MM.1S (cell line): ENCODE data around the gene ANKS1B.

Experiments used
- DNase-seq: peaks from one replicate; pipeline ENCODE4 v3.0.0-alpha.2; 2015
- H2AFZ ChIP-seq: fragments of 300-600 bp; sonication (generic); 2 replicates; pipeline ENCODE4 v1.6.0; 2016; ENCODE audit warnings: antibody characterized with exemption, low read length
- H3F3A ChIP-seq: fragments of 300-600 bp; sonication (generic); 2 replicates; pipeline ENCODE4 v1.6.1; 2016; ENCODE audit warnings: mild to moderate bottlenecking, antibody characterized with exemption, low read length, moderate library complexity, mixed read lengths; ENCODE audit not compliant: insufficient read depth
- H3K27ac ChIP-seq: fragments of 300-600 bp; sonication (generic); 2 replicates; pipeline ENCODE4 v1.5.1; 2016; ENCODE audit warnings: mild to moderate bottlenecking, low read length
- H3K27me3 ChIP-seq: fragments of 300-600 bp; sonication (generic); replicated peaks from 2 replicates; pipeline ENCODE4 v1.6.0; 2016; ENCODE audit warnings: low read length; ENCODE audit not compliant: insufficient read depth
- H3K36me3 ChIP-seq: fragments of 300-600 bp; sonication (generic); replicated peaks from 2 replicates; pipeline ENCODE4 v1.6.1; 2016; ENCODE audit warnings: mild to moderate bottlenecking, low read length, mixed read lengths; ENCODE audit not compliant: insufficient read depth
- H3K4me1 ChIP-seq: fragments of 300-600 bp; sonication (generic); 2 replicates; pipeline ENCODE4 v1.6.1; 2016; ENCODE audit warnings: low read length, mixed read lengths
- H3K4me2 ChIP-seq: fragments of 300-600 bp; sonication (generic); 2 replicates; pipeline ENCODE4 v1.6.0; 2016; ENCODE audit warnings: low read depth, low read length
- H3K4me3 ChIP-seq: fragments of 300-600 bp; sonication (generic); 2 replicates; pipeline ENCODE4 v1.5.1; 2016; ENCODE audit warnings: low read length, mixed read lengths
- H3K79me2 ChIP-seq: fragments of 300-600 bp; sonication (generic); 2 replicates; pipeline ENCODE4 v1.6.1; 2016; ENCODE audit warnings: mixed run types, low read length, mixed read lengths
- H3K9ac ChIP-seq: fragments of 300-600 bp; sonication (generic); 2 replicates; pipeline ENCODE4 v1.6.1; 2016; ENCODE audit warnings: low read length, mixed read lengths
- H3K9me2 ChIP-seq: fragments of 300-600 bp; sonication (generic); replicated peaks from 2 replicates; pipeline ENCODE4 v1.6.1; 2016; ENCODE audit warnings: mild to moderate bottlenecking, low read length, mixed read lengths; ENCODE audit not compliant: insufficient read depth
- H3K9me3 ChIP-seq: fragments of 300-600 bp; sonication (generic); replicated peaks from 2 replicates; pipeline ENCODE4 v1.6.1; 2016; ENCODE audit warnings: mild to moderate bottlenecking, low read length, mixed read lengths; ENCODE audit not compliant: insufficient read depth
- H4K20me1 ChIP-seq: fragments of 300-600 bp; sonication (generic); 2 replicates; pipeline ENCODE4 v1.6.1; 2016; ENCODE audit warnings: mild to moderate bottlenecking, low read length, moderate library complexity, mixed read lengths; ENCODE audit not compliant: insufficient read depth
- CTCF ChIP-seq: fragments of 300-600 bp; sonication (generic); IDR thresholded peaks from 2 replicates; pipeline ENCODE4 v1.5.1; 2016; ENCODE audit warnings: antibody characterized with exemption, low read length, mixed read lengths
- EZH2 ChIP-seq: fragments of 300-600 bp; sonication (generic); optimal IDR thresholded peaks from 2 replicates; pipeline ENCODE3; 2017; ENCODE audit warnings: low read depth, mild to moderate bottlenecking, antibody characterized with exemption, low read length, mixed read lengths
- EZH2phosphoT487 ChIP-seq: fragments of 300-600 bp; sonication (generic); IDR thresholded peaks from 2 replicates; pipeline ENCODE4 v1.6.1; 2018; ENCODE audit warnings: antibody characterized with exemption, low read length

Gene ANKS1B

GRCh38 chr12:99309812-99310211, 674.9 kb downstream of the ANKS1B start:
- Histone ChIP-seq H4K20me1 (no peaks in the 10 kb centered on the region), H3F3A (no peaks in the 10 kb centered on the region), H3K9me3 (no peaks in the 10 kb centered on the region), H3K36me3 (no peaks in the 10 kb centered on the region), H3K79me2 (no peaks in the 10 kb centered on the region), H3K4me1 (no peaks in the 10 kb centered on the region), H3K27me3 (no peaks in the 10 kb centered on the region), H3K27ac (no peak overlapping the region), H2AFZ (no peak overlapping the region), H3K9ac (no peak overlapping the region), H3K4me3 (no peak overlapping the region), H3K4me2 (no peak overlapping the region), H3K9me2 (no peaks in the 10 kb centered on the region)
- TF ChIP-seq CTCF = no peak
- no peak for TF ChIP-seq EZH2phosphoT487
- TF ChIP-seq EZH2 = no peak
- no peak for DNase-seq

- H3K4me3 ChIP-seq = no peak overlapping the region
- DNase-seq = no peak
- no peak overlapping the region for H2AFZ ChIP-seq
- H3K27me3 ChIP-seq = no peaks in the 10 kb centered on the region
- no peaks in the 10 kb centered on the region for H4K20me1 ChIP-seq
- no peak overlapping the region for H3K9ac ChIP-seq
- no peaks in the 10 kb centered on the region for H3K79me2 ChIP-seq
- H3K4me2 ChIP-seq = no peak overlapping the region
- no peaks in the 10 kb centered on the region for H3K9me2 ChIP-seq
- no peaks in the 10 kb centered on the region for H3F3A ChIP-seq
- no peaks in the 10 kb centered on the region for H3K36me3 ChIP-seq
- TF ChIP-seq EZH2 = no peak
- no peak for TF ChIP-seq CTCF
- no peak for TF ChIP-seq EZH2phosphoT487
- no peaks in the 10 kb centered on the region for H3K9me3 ChIP-seq
- H3K4me1 ChIP-seq = no peaks in the 10 kb centered on the region
- H3K27ac ChIP-seq = no peak overlapping the region
Observed at GRCh38 chr12:99302874-99303273, 681.9 kb downstream of the ANKS1B start.

GRCh38 chr12:99287136-99287535, 697.6 kb downstream of the ANKS1B start:
- TF ChIP-seq EZH2phosphoT487 (no peak), CTCF (no peak), EZH2 (no peak)

More at GRCh38 chr12:99287136-99287535, 697.6 kb downstream of the ANKS1B start:
- DNase-seq = no peak
- Histone ChIP-seq H3K4me1 (no peaks in the 10 kb centered on the region), H3K27me3 (no peaks in the 10 kb centered on the region), H3F3A (no peaks in the 10 kb centered on the region), H3K4me2 (no peak overlapping the region), H3K9me3 (no peaks in the 10 kb centered on the region), H3K4me3 (no peak overlapping the region), H3K36me3 (no peaks in the 10 kb centered on the region), H3K27ac (no peak overlapping the region), H4K20me1 (no peaks in the 10 kb centered on the region), H3K9ac (no peak overlapping the region), H3K9me2 (no peaks in the 10 kb centered on the region), H3K79me2 (no peaks in the 10 kb centered on the region), H2AFZ (no peak overlapping the region)
